H1 (cell line): Measurements from ENCODE around the gene COL6A1. TPM values are rescaled to one million over a fixed set of nuclear protein-coding genes. Genes with fewer than 3 reads are reported as not detected.

Experiments
- BRCA1 ChIP-seq: IDR thresholded peaks from 2 replicates; pipeline ENCODE4 v1.6.1; 2012; ENCODE audit warnings: low read depth, low read length, improper control_type of control experiment
- CHD7 ChIP-seq: fragments of 300-600 bp; sonication (generic); IDR thresholded peaks from 2 replicates; pipeline ENCODE4 v1.7.1; 2012; ENCODE audit warnings: low read length, moderate library complexity, mild to moderate bottlenecking, inconsistent platforms; ENCODE audit not compliant: insufficient replicate concordance
- RAD21 ChIP-seq, 2 experiments: IDR thresholded peaks in 1 of 2; conservative IDR thresholded peaks in 1 of 2; 2 replicates each; pipeline ENCODE4 v1.6.1; 2011; ENCODE audit warnings: low read depth in 2 of 2, low read length in 2 of 2, improper control_type of control experiment in 1 of 2, inconsistent platforms in 1 of 2, mild to moderate bottlenecking in 1 of 2, moderate library complexity in 1 of 2
- RBBP5 ChIP-seq: IDR thresholded peaks from 2 replicates; pipeline ENCODE4 v1.7.1; 2012; ENCODE audit warnings: low read depth, mild to moderate bottlenecking, inconsistent platforms, low read length, moderate library complexity, borderline replicate concordance
- RNF2 ChIP-seq: fragments of 200-900, 300-1000 bp; sonication (generic); IDR thresholded peaks from 2 replicates; pipeline ENCODE4 v1.7.1; 2016; ENCODE audit warnings: borderline replicate concordance, low read depth, mild to moderate bottlenecking, antibody characterized with exemption, low read length; ENCODE audit not compliant: poor library complexity, severe bottlenecking; ENCODE audit errors: missing control alignments
- SP4 ChIP-seq: IDR thresholded peaks from 2 replicates; pipeline ENCODE4 v1.6.1; 2012; ENCODE audit warnings: low read length, inconsistent platforms
- TAF1 ChIP-seq: IDR thresholded peaks from 2 replicates; pipeline ENCODE4 v1.6.1; 2011; ENCODE audit warnings: mild to moderate bottlenecking, low read depth, low read length
- polyA plus RNA-seq, 7 experiments: library from polyadenylated mRNA; depleted of rRNA in 3 of 7; stranded (reverse) in 5 of 7; unstranded in 2 of 7; fragments of >200 nt in 5 of 7; fragments of 200-250 nt in 2 of 7; gene quantifications; 1 replicate in 5 of 7; 2 replicates in 1 of 7; 4 replicates in 1 of 7; pipeline versions ENCODE4 v1.2.1 to v1.2.3, GENCODE V29; 2011 to 2013; ENCODE audit warnings: missing spikeins in 2 of 7, mixed read lengths in 2 of 7
- total RNA-seq: library from RNA; stranded (reverse); fragmentation: NEBNext Ultra II Directional; extraction: Animal tissue kit (Norgen Biotek cat#: 25700); gene quantifications from 2 replicates; pipeline ENCODE4 v1.2.1, GENCODE V29; 2021
- TF ChIP-seq, protein P1 (sequence below): IDR thresholded peaks from 2 replicates; pipeline ENCODE4 v1.6.1; 2012; ENCODE audit warnings: inconsistent platforms

Gene COL6A1
- total and polyA plus RNA-seq, 2 of the 8 experiments (the other 6 are each of a cell fraction or from before 2014, with no cell fraction given), result 100 to 115 TPM

DNA sequence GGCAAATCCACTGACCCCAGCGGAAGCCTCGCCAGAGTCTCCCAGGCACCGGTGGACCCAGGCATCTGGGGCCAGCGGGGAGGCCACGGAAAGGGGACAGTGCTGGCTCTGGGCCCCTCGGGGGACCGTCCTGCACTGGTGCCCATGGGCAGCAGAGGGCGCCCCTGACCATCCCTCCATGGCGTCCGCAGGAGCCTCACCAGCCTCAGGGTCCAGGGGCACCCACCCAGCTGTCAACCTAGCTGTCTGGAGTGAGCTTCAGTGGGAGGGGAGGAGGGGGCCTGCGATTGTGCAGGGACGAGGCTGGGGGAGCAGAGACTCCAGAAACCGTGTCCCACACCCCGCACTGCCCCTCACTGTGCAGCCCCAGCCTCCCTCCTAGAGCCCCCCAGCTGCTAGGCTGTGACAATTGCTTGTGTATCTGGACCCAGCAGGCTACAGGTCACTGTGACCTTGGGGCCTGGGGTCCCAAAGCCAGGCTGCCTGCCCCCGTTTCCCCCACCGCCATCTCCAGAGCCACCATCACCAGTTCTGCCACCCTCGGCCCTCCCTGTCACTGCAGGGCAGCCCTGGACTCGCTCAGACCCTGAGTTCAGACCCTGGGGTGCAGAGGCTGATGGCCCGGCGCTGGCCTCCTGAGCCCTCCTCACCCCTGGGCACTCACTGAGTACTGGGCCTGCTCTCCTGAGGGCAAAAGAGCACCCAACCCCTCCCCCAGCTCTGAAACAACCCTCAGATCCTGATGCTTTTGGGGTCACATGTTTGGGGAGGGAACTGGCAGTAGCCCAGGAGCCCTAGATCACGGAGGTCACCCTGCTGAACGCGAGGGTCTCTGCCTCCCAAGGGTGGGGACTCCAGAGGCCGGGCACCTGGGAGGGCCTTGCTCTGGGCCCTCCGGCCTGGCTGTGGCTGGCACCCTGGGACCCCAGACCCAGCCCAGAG, 10.6 kb upstream of the COL6A1 start (continued):
- TF ChIP-seq CHD7 (no peak), RBBP5 (no peak), SP4 (no peak), RNF2 (no peak), BRCA1 (no peak), RAD21 (IDR thresholded peaks at IDR 0.05 in 1 of 2, conservative IDR thresholded peaks at IDR 0.05 in 1 of 2; ENCODE audit: low read depth in 2 of 2, low read length in 2 of 2) (peak; percentile 90 to 93), TAF1 (no peak)
- TF ChIP-seq, protein P1, sequence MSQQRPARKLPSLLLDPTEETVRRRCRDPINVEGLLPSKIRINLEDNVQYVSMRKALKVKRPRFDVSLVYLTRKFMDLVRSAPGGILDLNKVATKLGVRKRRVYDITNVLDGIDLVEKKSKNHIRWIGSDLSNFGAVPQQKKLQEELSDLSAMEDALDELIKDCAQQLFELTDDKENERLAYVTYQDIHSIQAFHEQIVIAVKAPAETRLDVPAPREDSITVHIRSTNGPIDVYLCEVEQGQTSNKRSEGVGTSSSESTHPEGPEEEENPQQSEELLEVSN, result no peak
